GM18520 (cell line): ENCODE results near the gene TRIM45.
"Not testable (repeated sequence)": the region's sequence is repeated elsewhere in the genome, so short reads cannot be mapped to it uniquely, and the experiment has no call there.

ENCODE experiments used
- ATAC-seq: cut with Tn5 transposase; IDR thresholded peaks from one replicate; pipeline ENCODE4 v1.9.1; 2021; ENCODE audit not compliant: unreplicated experiment

The TRIM45 gene

DNA sequence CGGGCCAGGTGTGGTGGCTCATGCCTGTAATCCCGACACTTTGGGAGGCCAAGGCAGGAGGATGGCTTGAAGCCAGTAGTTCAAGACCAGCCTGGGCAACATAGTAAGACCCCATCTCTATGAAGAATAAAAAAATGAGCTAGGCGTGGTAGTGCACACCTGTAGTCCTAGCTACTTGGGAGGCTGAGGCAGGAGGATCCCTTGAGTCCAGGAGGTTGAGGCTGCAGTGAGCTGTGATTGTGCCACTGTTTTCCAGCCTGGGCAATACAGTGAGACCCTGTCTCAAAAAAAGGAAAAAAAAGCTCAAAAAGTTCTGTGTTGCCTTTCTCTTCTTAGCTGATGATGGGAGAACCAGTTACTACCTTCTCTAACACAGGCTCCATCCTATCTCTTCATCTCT is 19.7 kb downstream of the TRIM45 start:
- not testable (repeated sequence) for ATAC-seq

GRCh38 chr1:117101334-117101733 is 20.2 kb downstream of the TRIM45 start:
- no peak for ATAC-seq

DNA sequence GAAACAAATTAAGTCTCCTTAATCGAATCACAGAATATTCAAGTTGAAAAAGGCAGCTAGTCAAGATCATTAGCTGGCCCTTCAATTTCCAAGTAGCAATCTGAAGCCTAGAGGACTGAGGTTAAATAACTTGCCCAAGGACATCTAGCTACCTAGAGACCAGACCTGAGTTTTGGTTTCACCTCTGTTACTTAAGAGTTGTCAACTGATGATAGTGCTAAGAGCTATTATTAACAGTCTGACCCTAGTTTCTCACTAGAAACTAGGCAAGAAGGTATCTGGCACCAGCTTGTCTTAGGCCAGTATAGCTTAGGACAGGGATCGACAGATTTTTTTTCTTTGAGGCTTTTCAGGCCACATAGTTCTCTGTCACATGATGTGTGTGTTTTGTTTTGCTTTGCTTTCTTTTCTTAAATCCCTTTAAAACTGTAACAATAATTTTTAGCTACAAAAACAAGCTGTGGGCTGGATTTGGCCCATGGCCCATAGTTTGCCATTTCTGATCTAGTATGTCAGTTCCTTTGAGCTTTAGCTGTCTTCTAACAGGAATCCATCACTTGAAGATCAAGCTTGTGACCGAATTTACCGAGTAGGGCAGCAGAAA is 23.2 kb downstream of the TRIM45 start:
- ATAC-seq: no peak

DNA sequence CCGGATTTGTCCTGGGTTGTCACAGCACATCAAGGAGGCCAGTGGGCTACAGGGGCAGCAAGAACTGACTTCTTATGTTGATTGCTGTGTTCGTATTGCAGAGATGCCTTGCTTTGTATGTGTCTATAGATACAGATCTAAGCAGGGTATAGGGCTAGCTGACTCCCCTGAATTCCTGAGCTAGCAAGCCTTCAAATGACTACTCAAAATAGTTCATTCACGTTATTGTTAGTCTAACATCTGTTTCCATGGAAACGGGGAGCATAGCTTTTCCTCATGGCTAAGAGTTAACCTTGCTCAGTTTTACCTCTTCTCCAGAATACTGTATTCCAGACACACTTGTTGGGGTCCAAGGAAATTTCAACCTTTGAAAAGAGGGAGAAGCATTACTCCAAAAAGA is 24.1 kb downstream of the TRIM45 start:
- ATAC-seq: no peak

DNA sequence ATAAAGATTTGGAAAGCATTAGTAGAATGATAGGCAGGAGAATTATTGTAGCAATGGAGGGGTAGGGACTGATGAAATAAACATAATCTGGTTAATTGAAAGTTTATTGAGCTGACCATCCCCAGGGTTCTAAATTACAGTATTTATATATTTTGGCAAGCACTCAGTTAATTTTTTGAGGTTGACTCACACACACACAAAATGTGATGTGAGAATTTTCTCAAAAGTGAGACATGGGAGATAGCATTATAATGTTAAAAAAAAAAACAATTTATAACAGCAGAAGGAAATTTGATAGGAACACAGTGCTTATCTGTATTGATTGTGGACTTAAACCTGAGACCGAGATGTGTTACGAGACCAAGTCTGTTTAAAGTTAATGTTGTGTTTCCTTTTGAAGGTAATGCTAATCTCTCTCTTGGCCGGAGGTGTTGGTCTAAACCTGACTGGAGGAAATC is 24.6 kb downstream of the TRIM45 start:
- ATAC-seq: no peak

GRCh38 chr1:117094841-117095604 is 26.5 kb downstream of the TRIM45 start:
- no peak for ATAC-seq

GRCh38 chr1:117093870-117094621 is 27.5 kb downstream of the TRIM45 start:
- ATAC-seq: peak; percentile 54

GRCh38 chr1:117093091-117093534 is 28.4 kb downstream of the TRIM45 start:
- no peak for ATAC-seq

DNA sequence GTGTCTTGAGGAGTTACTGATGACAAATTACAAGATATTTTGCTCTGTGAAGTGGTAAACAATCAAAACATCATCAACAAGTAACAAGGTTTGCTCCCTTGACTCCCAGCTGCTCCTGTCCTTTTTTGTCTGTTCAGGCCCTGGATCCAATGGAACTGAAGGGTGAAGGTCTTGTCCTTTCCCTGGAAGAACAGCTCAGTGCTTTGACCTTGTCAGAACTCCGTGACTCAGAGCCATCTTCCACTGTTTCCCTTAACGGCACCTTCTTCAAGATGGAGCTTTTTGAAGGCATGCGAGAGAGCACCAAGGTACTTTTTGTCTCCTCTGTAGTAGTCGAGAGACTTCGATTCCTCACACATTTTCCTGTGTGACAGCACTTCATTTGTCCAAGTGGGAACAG is 29.0 kb downstream of the TRIM45 start:
- no peak for ATAC-seq

GRCh38 chr1:117089996-117090395 is 31.6 kb downstream of the TRIM45 start:
- no peak for ATAC-seq

GRCh38 chr1:117087686-117088085 is 33.9 kb downstream of the TRIM45 start:
- no peak for ATAC-seq

GRCh38 chr1:117084231-117084630 is 37.3 kb downstream of the TRIM45 start:
- no peak for ATAC-seq

GRCh38 chr1:117079737-117080136 is 41.8 kb downstream of the TRIM45 start:
- no peak for ATAC-seq

DNA sequence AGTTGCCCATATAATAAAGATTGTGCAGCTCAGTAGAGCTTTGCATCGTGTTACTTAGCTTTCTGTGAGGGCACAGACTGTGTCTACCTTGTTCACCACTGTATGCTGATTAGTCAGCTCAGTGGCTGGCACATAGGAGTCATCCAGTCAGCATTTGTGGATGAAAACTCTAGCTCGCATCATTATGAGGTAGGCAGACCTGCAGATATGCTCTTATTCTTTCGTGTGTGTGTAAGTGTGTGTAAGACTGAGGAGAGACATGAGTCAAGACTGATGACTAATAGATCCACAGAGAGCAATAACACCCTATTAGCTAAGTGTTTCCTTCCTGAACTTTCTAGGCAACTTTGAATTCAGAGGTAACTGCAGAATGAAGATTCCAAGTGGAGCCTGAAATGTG is 44.3 kb downstream of the TRIM45 start:
- no peak for ATAC-seq

DNA sequence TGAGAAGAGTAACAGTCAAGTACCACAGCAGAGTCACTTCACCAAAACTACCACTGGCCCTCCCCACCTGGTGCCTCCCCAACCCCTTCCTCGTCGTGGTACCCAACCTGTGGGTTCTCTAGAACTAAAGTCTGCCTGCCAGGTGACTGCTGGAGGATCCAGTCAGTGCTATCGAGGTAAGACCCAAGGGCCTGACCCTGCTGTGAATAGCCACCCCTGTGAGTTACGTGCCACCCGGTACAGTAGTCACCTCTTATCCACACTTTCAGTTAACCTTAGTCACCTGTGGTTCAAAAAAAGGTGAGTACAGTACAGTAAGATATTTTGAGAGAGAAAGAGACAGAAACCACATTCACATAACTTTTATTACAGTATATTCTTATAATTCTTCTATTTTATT is 44.9 kb downstream of the TRIM45 start:
- ATAC-seq: no peak

- peak; percentile 44 for ATAC-seq
Observed at GRCh38 chr1:117070124-117070523, 51.4 kb downstream of the TRIM45 start.

- no peak for ATAC-seq
Observed at GRCh38 chr1:117069220-117069844, 52.2 kb downstream of the TRIM45 start.

DNA sequence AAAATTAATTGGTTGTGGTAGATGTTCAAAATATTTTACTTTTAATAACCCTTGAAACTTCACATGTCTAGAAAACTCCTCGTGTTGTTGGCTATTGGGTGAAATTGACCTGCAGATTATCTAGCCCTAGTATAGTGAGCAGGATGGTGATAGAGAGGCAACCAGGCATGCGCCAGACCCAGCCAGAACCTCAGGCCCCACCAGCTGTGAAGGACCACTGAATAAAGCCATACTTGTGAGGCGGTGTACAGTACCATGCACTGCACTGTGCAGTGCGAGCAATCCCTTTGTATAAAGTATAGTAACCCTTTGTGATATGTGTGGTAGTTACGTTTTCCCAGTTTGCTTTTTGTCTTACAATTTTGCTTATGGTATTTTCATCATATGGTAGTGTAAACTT is 53.0 kb downstream of the TRIM45 start:
- ATAC-seq: no peak

- ATAC-seq: peak; percentile 59
Observed at GRCh38 chr1:117067533-117068370, 53.8 kb downstream of the TRIM45 start.

DNA sequence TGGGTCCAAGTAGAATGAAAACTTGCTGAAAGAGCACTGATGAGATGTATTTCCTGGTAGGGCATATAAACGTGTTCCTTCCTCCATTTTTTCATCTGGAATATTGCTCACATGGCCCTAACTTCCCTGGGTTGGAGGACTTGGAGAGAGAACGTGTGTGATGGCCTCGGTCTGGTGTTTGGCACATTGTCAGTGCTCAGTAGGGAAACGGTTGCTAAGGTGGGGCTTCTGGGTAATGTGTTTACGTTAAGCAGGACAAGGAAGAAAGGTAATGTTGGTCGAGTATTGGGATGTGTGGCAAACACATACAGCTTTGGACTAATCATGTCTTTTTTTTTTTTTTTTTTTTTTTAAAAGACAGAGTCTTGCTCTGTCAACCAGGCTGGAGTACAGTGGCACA is 55.2 kb downstream of the TRIM45 start:
- ATAC-seq: no peak
